NB4 (cell line): ENCODE data around the gene CAB39L.

ENCODE experiments used
- DNase-seq: peaks from one replicate; pipeline ENCODE4 v3.0.0; 2010; ENCODE audit warnings: low read depth
- H3K4me3 ChIP-seq: one replicate; pipeline ENCODE4 v1.5.1; 2011; ENCODE audit warnings: mild to moderate bottlenecking, low read depth, low read length, moderate library complexity
- CTCF ChIP-seq: IDR thresholded peaks from one replicate; pipeline ENCODE4 v1.5.1; 2012; ENCODE audit warnings: low read depth, low read length
- MAX ChIP-seq: IDR thresholded peaks from 2 replicates; pipeline ENCODE4 v1.6.1; 2011; ENCODE audit warnings: low read depth, low read length
- MYC ChIP-seq: IDR thresholded peaks from 2 replicates; pipeline ENCODE4 v1.6.1; 2011; ENCODE audit warnings: low read depth, low read length
- POLR2A ChIP-seq: IDR thresholded peaks from 2 replicates; pipeline ENCODE4 v1.6.1; 2011; ENCODE audit warnings: mild to moderate bottlenecking; ENCODE audit not compliant: insufficient read length; ENCODE audit errors: extremely low read depth

Gene CAB39L

GRCh38 chr13:49259586-49259985 is 184.3 kb downstream of the CAB39L start:
- DNase-seq, result peak; percentile 39
- TF ChIP-seq MAX (no peak), POLR2A (no peak), MYC (no peak), CTCF (no peak)
- H3K4me3 ChIP-seq, result no peak overlapping the region
